Neutrophil (primary cell): ENCODE data around the gene THSD8.

Experiments
- H3K27ac ChIP-seq: fragments of 200-600 bp; sonication (generic); 2 replicates; pipeline ENCODE4 v1.5.1; 2016; ENCODE audit warnings: mild to moderate bottlenecking, moderate library complexity
- H3K27me3 ChIP-seq: fragments of 200-600 bp; sonication (generic); 2 replicates; pipeline ENCODE4 v1.6.0; 2016; ENCODE audit warnings: mild to moderate bottlenecking
- H3K36me3 ChIP-seq: fragments of 200-600 bp; sonication (generic); 2 replicates; pipeline ENCODE4 v1.5.1; 2017
- H3K4me1 ChIP-seq, 2 experiments: fragments of 200-600 bp in 1 of 2; sonication (generic) in 1 of 2; 1 replicate in 1 of 2; 2 replicates in 1 of 2; pipeline versions ENCODE4 v1.5.1 to v1.6.1; 2013 to 2016; ENCODE audit warnings: low read depth in 1 of 2, low read length in 1 of 2, mild to moderate bottlenecking in 1 of 2, moderate library complexity in 1 of 2; ENCODE audit not compliant: control insufficient read depth in 1 of 2, insufficient read depth in 1 of 2
- H3K4me3 ChIP-seq, 2 experiments: fragments of 200-600 bp in 1 of 2; sonication (generic) in 1 of 2; 1 replicate in 1 of 2; 2 replicates in 1 of 2; pipeline ENCODE4 v1.5.1; 2013 to 2016; ENCODE audit warnings: low read depth in 1 of 2, low read length in 1 of 2, mild to moderate bottlenecking in 1 of 2, moderate library complexity in 1 of 2
- H3K9me3 ChIP-seq: fragments of 200-600 bp; sonication (generic); 2 replicates; pipeline ENCODE4 v1.5.1; 2016
- TF ChIP-seq, protein P1 (sequence below): fragments of 200-600 bp; sonication (generic); IDR thresholded peaks from 2 replicates; pipeline ENCODE4 v1.5.1; 2016; ENCODE audit warnings: antibody characterized with exemption

THSD8 gene

DNA sequence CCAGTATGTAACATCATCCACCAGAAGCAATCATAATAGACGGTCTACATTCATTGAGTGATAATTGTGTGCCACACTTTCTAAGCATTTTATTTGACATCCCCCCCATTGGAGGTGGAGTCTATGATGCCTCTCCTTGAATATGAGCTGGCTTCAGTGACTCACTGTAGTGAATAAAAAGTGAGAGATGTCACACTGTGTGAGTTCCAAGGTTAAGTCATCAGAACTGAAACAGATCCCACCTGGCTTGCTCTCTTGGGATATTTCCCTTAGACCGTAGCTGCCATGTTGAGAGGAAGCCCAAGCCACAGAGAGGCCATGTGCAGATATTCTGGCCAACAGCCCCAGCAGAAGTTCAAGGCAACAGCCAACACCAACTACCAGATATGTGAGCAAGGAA, 19.9 kb downstream of the THSD8 start:
- TF ChIP-seq, protein P1, sequence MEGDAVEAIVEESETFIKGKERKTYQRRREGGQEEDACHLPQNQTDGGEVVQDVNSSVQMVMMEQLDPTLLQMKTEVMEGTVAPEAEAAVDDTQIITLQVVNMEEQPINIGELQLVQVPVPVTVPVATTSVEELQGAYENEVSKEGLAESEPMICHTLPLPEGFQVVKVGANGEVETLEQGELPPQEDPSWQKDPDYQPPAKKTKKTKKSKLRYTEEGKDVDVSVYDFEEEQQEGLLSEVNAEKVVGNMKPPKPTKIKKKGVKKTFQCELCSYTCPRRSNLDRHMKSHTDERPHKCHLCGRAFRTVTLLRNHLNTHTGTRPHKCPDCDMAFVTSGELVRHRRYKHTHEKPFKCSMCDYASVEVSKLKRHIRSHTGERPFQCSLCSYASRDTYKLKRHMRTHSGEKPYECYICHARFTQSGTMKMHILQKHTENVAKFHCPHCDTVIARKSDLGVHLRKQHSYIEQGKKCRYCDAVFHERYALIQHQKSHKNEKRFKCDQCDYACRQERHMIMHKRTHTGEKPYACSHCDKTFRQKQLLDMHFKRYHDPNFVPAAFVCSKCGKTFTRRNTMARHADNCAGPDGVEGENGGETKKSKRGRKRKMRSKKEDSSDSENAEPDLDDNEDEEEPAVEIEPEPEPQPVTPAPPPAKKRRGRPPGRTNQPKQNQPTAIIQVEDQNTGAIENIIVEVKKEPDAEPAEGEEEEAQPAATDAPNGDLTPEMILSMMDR: no peak
- Histone ChIP-seq H3K27me3 (peaks cover 29% of the 10 kb centered on the region), H3K4me3 (no peak overlapping the region), H3K9me3 (no peaks in the 10 kb centered on the region), H3K4me1 (peaks cover 3 to 5% of the 10 kb centered on the region in 2 experiments), H3K36me3 (no peaks in the 10 kb centered on the region), H3K27ac (no peak overlapping the region)

DNA sequence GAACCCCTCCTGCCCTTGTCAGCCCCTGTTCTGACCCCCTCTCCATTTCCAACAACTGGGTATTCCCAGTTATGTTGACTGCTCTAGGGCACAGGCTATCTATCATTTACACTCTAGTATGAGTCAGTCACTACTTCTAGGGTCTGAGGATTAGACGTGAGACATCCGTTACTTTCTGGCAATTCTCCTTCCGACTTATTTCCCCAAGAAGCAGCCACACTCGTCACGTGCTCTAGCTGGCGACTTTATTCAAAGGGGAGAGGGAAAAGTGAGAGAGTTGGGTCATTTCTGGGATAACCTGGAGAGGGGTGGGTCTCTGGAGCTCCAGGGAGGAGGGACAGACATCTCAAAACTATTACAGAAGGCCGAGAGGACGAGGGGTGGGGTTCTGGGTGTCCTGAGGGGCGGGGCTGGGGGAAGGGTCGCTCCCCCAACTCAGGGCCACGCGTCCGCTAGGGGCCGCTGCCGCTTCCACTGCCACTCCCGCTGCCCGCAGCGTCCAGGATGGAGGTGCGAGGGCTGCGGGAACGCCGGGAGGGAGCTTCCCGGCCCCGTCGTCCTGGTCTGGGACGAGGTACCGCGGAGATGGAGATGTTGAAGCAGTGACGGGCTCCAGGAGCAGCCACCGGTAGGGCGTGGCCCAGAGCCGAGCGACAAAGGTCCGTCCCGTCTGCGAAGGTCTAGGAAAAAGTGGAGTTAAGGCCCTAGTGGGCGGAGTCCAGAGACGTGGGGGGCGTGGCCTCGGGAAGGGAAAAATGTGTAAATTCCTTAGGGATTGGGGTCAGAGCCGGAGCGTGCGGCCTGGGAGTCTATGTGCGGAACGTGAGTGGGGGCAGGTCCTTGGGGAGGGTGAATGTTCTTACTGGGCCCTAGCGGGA, 23.6 kb downstream of the THSD8 start:
- no peaks in the 10 kb centered on the region for H3K36me3 ChIP-seq
- no peaks in the 10 kb centered on the region for H3K9me3 ChIP-seq
- H3K27me3 ChIP-seq: peaks cover 66% of the 10 kb centered on the region
- no peak overlapping the region for H3K27ac ChIP-seq
- H3K4me1 ChIP-seq: peaks cover 3 to 5% of the 10 kb centered on the region in 2 experiments
- TF ChIP-seq, protein P1: no peak
- H3K4me3 ChIP-seq: no peak overlapping the region

DNA sequence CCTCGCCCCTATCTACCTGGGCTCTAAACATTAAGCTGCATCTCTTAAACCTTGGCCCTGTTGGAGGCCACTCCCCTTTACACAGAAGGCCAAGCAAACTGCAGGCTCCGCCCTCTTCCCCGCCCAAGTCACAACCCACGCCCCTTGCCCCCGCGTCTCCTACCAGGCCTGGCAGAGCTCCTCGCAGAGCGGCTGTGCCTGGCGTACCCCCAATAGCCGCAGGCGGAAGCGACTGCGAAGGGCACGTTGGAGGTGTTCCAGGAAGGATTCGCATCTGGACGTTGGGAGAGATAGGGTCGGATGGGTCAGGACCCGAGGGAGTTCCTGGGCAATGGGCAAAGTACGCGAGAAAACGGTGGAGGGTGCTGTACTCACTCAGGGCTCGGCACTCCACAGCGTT, 26.6 kb downstream of the THSD8 start:
- Histone ChIP-seq H3K9me3 (no peaks in the 10 kb centered on the region), H3K27ac (no peak overlapping the region), H3K36me3 (no peaks in the 10 kb centered on the region), H3K4me1 (peaks cover 3 to 5% of the 10 kb centered on the region in 2 experiments), H3K4me3 (no peak overlapping the region), H3K27me3 (peaks cover 96% of the 10 kb centered on the region)
- TF ChIP-seq, protein P1: no peak

DNA sequence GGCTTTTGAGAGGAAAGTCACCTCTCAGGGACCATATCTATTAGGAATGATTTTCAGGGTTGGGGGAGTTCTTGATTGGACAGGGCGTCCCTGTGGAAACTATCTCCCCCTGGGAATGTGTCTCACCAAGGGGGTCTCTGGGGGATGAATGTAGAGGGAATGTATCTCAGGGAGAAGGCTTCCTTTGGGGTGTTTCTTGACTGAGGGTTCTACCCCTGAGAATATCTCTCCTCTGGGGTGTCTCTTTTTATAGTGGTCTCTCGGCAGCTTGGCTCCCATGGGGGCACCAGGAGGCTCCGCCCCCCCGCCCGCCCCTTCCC, 31.5 kb downstream of the THSD8 start:
- TF ChIP-seq, protein P1: no peak
- Histone ChIP-seq H3K4me1 (peaks cover 0 to 4% of the 10 kb centered on the region in 2 experiments), H3K27ac (no peak overlapping the region), H3K27me3 (peaks cover 100% of the 10 kb centered on the region), H3K36me3 (no peaks in the 10 kb centered on the region), H3K9me3 (no peaks in the 10 kb centered on the region), H3K4me3 (no peak overlapping the region)

DNA sequence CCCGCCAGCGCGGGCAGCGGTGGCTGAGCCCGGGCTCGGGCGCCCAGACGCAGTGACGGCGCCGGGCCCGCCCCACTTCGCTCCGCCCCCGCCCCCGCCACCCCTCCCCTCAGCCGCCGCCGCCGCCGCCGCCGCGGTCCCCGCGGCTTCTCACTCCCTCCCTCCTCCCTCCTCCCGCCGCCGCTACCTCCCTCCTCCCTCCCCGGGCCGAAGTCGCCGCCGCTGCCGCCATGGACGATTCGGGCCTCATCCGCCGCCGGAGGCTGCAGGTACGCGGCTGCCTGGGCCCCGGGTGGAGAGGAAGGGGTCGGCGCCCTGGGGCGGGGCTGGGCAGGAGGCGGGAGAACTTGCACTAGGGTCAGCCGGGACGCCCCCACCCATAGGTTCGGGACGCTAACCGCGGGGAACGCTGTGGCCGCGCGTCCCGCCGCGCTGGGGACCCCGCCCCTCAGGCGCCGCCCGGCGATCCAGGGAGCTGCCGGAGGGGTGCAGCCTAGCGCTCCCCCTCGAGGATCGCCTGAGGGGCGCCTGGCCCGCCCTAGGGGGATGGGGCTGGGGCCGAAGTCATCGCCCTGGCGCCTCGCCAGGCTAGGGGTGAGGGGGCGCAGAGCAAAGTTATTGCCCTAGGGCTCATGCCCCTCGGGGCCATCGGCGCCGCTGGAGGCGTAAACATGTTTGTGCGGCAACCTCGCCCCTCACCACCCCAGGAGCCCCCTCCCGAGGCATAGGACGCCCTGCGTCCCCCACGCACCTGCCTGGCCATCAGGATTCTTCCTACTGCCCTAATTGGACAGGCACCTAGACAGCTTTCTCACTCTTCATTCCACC, 32.1 kb downstream of the THSD8 start:
- Histone ChIP-seq H3K36me3 (no peaks in the 10 kb centered on the region), H3K27ac (no peak overlapping the region), H3K9me3 (no peaks in the 10 kb centered on the region), H3K4me1 (peaks cover 0 to 10% of the 10 kb centered on the region in 2 experiments), H3K27me3 (peaks cover 100% of the 10 kb centered on the region), H3K4me3 (peak overlapping the region in 1 of 2 experiments; percentile 35)
- TF ChIP-seq, protein P1: no peak
